Epithelial cell of esophagus (primary cell): ENCODE data around the gene YIF1A.

Experiments
- DNase-seq: peaks from one replicate; pipeline ENCODE4 v3.0.0; 2010; ENCODE audit warnings: low read depth
- H3K4me3 ChIP-seq: 2 replicates; pipeline ENCODE4 v1.5.1; 2011; ENCODE audit warnings: mild to moderate bottlenecking, low read length, control low read depth
- TF ChIP-seq, protein P1 (sequence below): IDR thresholded peaks from 2 replicates; pipeline ENCODE4 v1.5.1; 2011; ENCODE audit warnings: low read depth, mild to moderate bottlenecking, low read length, control low read depth, inconsistent platforms; ENCODE audit not compliant: insufficient read depth; ENCODE audit errors: missing control alignments

YIF1A gene

DNA sequence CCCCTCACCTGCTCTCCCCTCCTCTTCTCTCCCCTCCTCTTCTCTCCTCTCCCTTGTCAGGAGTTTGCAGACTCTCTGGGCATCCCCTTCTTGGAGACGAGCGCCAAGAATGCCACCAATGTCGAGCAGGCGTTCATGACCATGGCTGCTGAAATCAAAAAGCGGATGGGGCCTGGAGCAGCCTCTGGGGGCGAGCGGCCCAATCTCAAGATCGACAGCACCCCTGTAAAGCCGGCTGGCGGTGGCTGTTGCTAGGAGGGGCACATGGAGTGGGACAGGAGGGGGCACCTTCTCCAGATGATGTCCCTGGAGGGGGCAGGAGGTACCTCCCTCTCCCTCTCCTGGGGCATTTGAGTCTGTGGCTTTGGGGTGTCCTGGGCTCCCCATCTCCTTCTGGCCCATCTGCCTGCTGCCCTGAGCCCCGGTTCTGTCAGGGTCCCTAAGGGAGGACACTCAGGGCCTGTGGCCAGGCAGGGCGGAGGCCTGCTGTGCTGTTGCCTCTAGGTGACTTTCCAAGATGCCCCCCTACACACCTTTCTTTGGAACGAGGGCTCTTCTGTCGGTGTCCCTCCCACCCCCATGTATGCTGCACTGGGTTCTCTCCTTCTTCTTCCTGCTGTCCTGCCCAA lies 12.8 kb downstream of the YIF1A start:
- TF ChIP-seq, protein P1, sequence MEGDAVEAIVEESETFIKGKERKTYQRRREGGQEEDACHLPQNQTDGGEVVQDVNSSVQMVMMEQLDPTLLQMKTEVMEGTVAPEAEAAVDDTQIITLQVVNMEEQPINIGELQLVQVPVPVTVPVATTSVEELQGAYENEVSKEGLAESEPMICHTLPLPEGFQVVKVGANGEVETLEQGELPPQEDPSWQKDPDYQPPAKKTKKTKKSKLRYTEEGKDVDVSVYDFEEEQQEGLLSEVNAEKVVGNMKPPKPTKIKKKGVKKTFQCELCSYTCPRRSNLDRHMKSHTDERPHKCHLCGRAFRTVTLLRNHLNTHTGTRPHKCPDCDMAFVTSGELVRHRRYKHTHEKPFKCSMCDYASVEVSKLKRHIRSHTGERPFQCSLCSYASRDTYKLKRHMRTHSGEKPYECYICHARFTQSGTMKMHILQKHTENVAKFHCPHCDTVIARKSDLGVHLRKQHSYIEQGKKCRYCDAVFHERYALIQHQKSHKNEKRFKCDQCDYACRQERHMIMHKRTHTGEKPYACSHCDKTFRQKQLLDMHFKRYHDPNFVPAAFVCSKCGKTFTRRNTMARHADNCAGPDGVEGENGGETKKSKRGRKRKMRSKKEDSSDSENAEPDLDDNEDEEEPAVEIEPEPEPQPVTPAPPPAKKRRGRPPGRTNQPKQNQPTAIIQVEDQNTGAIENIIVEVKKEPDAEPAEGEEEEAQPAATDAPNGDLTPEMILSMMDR = no peak
- no peak for DNase-seq

DNA sequence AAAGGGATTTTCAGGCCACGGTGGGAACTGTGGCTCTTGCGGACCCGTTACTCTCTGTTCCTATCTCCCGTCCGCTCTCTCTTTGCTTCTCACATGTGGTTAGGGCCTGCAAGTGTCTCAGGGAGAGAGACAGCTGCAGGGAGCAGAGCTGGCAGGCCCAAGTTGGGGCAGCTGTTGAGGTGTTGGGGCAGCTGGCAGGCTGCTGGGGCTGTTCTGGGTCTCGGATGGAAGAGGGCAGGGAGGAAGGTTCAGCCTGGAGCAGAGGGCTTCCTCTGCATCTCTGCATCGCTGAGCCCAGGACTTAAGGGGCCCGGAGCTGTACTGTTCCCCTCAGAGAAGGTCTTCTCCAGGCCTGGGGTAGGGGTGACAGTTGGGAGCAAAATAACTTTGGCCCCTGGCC lies 13.5 kb downstream of the YIF1A start:
- no peak for DNase-seq
- no peak overlapping the region for H3K4me3 ChIP-seq
- TF ChIP-seq, protein P1 = no peak

More for the DNA sequence above, 12.8 kb downstream of the YIF1A start:
- no peak overlapping the region for H3K4me3 ChIP-seq

DNA sequence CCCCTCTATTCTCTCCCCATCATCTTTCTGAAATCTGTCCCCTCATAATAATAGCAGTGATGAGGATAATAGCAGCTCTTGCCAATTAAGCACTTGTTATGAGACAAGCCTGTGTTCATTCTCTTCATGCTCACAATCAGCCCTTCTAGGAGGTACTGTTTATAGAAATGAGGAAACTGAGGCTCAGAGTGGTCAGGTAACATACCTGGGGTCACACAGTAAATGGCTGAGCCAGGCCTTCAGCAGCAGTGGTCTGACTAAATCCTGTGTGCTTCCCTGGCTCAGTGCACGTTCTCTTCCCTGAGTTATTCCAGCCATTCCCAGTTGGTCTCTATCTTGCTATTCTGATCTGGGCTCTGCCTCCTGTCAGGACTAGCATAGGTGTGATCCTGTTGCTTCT lies 14.7 kb downstream of the YIF1A start:
- TF ChIP-seq, protein P1 = no peak
- no peak for DNase-seq
- no peak overlapping the region for H3K4me3 ChIP-seq

DNA sequence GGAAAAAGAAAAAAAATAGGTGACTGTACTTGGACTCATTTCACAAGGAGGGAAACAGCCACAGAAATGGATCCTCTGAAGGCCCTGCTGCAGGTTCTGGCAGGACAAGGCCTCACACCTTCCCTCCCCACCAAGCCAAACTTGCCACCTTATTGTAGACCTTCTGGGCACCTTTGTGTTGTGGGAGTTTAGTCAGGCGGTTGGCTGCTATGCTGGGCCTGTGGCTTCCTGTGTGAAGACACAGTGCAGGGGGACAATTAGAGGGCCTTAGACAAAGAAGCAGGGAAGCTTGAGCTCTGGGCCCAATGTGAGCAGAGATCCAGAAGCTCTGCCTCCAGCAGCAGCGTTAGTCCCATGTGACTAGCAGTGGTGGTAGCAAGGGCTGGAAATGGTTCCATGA lies 16.3 kb downstream of the YIF1A start:
- no peak for DNase-seq
- TF ChIP-seq, protein P1 = no peak
- no peak overlapping the region for H3K4me3 ChIP-seq

DNA sequence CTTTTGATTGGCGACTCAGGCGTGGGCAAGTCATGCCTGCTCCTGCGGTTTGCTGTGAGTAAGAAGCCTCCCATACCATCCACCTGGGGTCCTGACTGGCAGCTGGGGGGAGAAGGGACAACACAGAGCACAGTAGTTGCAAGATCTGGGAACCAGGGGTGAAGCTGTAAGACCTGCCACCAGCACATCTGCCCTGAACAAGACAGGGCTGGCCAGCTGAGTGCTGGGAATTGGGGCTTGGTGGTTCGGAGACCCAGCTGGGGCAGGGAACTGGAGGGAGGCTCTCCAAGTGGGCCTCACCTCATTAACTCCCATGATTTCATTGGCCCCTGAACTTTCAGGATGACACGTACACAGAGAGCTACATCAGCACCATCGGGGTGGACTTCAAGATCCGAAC lies 17.1 kb downstream of the YIF1A start:
- no peak for DNase-seq
- no peak overlapping the region for H3K4me3 ChIP-seq
- TF ChIP-seq, protein P1 = no peak

DNA sequence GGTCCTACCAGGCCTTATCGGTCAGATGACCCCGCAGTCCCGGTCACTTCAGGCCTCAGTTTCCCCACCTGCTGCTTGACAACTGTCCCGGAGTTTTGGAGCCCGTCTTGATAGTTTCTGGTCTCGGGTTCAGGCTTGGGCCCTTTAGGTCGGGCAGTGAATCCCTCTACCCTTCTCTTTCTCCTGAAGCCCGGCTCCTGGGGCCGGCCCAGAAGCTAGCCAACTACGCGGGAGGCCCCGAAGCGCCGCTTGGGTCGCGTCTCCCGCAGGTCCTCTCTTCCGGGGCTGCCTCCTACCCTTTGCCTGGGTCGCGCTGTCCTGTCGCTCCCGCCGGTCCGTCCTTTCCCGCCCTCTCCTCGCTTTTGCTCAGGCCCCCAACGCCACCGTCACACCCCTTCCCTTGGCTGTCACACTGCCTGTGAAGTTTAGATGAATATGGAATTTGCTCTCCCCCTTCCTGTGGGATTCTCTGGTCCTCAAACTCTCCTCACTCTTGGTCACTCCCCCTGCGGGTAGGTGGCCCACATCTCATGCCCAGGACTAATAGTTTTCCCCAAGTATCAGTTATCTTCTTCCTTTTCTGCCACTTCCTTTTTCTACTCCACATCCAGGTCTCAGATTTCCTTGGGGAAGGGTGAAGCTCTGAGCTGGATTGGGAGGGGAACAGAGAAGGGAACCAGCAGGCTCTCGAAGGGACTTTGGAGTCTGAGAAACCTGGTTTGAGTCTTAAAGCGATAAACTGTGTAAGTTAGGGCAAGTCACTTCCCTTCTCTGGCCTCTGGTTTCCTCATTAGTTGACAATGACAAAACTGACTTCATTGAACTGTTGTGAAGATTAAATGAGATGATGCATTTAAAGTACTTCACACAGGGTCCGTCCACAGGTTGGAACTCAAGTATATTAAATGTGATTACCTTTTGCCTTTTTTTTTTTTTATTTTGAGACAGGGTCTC lies 19.7 kb downstream of the YIF1A start:
- no peak for DNase-seq
- TF ChIP-seq, protein P1 = peak; percentile 40
- peak overlapping the region; percentile 98 for H3K4me3 ChIP-seq
